Stimulated activated CD8-positive, alpha-beta memory T cell treated with anti-CD3 and anti-CD28 coated beads, Interleukin-15, amount 100 ng/mL, for 1 hour (primary cell): Measurements from ENCODE around the gene LAMC3.

Source experiments
- DNase-seq: peaks from one replicate; pipeline ENCODE4 v3.0.0-alpha.2; 2020; ENCODE audit warnings: low read depth

LAMC3 gene

DNA sequence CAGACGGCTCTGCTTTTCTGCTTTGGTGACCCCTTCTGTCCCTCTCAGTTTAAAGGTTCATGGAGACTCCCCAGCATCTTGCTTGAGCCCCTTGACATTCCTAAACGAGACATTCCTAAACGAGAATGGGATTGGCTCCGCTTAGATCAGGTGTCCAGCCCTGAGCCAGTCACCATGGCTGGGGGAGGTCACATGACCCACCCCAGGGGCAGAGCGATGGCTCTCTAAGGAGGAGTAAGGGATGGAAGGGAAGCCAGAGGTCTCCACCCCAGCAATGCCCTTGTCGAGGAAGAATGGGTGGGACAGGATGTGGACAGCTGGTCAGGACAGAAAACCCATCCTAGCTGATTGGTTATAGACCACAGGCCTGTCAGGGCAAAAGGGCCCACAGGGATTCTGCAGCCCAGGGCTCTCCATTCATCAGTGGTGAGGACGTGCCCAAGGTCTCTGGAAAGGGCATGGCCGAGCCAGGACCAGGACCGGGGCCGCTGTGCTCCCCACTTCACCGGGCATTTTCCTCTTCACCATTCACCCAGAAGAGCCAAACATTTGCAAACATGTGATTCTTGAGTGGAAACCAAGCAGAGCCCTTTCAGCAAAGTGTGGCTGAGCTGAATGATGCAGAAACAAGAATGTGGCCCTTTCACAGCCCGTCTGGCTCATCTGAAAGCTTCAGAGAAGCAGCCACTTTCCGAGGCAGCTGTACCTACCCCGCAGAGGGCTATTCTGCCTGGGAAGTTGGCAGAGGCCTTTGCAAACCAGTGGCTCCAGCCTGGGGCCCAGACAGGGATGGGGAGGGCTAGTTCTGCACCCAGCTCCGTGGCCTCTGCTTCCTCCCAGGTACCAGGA, 67.6 kb downstream of the LAMC3 start:
- DNase-seq, result no peak

DNA sequence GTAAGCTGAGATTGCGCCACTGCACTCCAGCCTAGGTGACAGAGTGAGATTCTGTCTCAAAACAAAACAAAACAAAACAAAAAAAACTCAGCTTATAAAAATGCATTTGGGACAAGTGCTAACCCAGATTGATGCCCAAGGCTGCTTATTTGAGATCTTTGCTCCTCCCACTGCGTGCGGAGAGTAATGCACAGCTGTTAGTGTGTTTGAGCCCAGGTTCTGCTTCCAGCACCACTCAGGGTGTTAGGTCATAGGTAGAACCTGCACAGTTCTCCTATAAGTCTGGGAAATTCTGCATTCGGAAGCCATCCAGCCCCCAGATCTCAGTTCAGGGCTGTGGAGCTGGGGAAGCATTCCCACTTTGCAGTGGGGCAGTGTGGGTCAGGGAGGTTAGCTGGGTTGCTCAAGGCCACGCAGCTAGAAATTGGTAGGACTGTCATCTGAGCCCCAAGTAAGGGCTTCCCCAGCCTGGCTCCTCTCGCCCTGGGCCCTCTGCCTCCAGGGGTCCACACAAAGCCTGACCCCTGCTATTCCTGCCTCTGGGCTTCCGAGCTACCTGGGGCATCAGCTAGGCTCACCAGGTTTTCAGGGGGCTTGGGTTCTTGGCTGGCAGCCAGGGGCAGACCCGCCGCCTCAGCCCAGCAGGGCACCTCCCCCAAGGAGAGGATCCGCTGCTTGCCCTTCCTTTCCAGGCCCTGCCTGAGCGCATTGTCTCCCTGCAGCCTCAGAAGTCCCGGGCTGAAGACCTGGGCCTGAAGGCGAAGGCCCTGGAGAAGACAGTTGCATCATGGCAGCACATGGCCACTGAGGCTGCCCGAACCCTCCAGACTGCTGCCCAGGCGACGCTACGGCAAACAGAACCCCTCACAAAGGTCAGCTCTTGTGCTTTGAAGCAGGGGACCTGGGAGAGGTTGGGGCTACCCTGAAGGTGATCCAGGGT, 69.7 kb downstream of the LAMC3 start:
- no peak for DNase-seq

DNA sequence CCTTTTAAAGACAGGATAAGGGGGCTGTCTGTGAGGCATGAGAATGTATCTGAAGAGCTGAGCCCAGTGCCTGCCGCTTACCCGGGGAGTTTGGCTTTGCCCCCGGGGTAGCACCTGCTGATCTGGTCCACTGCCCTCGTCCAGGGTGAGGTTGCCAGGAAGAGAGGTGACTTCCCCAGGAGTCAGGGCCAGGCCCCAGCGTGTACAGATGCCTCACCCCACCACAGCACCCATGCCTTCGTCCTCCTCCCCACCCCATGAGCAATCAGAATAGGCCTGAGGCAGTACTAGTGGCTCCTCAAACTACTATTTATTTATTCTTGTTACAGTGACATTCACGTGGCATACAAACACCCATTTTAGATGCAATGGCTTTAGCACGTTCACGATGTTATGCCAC, 71.6 kb downstream of the LAMC3 start:
- no peak for DNase-seq

DNA sequence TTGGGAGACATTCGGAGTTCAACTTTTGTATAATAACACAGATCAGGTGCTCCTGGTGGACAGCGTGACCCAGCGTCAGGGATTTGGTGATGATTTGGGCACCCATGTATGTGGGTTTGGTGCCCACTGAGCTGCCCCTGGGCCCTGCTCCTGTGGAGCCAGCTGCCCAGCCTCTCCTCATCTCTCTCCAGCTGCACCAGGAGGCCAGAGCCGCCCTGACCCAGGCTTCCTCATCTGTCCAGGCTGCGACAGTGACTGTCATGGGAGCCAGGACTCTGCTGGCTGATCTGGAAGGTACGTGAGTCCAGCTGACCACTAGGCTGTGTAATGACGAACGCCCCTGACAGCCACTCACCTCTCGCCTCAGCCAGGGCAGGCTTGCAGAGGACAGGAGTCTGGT, 72.9 kb downstream of the LAMC3 start:
- no peak for DNase-seq

DNA sequence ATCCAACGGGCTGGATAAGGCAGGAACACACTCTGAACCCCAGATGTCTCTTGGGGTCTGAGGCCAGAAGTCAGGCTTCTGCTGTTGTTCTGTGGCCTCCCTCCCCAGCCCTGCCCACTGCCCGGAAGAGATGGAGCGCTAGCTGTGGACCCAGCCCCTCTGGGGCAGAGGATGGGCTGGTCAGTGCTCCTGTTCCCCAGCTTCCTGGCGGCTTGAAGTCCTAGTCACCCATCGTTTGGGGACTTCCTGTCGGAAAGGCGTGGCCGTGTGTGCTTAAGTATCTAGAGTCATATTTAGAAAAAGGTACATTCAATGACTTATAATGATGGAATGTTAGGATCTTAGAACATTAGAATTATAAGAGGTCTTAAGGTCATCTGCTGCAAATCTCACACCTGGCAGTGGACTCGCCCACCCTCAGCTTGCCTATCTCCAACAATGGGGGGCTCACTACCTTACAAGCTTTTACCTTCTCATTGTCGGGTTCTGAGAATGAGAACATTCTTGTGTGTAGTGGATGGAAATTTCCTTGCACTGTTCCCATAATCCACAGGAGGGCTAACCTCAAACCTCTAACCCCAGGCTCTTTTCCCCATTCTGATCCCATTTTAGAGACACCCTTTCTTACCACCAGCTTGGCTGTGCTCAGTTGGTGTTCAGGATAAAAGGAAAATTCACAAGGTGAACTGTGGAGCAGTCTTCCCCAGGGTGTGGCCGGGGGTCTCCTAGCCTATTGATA, 74.0 kb downstream of the LAMC3 start:
- no peak for DNase-seq

DNA sequence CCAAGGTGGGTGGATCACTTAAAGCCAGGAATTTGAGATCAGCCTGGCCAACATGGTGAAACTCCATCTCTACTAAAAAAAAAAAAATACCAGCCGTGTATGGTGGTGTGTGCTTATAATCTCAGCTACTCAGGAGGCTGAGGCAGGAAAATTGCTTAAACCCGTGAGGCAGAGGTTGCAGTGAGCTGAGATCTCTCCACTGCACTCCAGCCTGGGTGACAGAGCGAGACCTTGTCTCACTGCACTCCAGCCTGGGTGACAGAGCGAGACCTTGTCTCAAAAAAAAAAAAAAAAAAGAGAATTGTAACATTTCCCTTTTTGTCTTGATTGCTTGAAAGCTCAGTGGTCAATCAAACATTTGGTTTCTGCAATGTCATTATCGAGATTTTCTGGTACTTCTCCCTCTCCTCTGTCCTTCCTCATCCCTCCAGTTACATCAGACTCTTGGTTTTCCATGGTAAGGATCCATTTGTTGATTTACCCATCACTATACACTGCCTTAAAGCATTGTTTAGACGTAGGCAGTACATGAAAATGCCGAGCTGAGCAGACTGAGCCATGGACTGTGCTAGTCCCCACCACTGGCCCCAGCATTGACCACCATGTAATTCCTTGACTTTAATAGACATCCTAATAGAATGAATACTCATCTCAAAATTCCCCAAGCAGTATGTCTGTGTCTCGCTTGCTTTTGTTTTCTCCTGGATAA, 75.8 kb downstream of the LAMC3 start:
- DNase-seq, result no peak

DNA sequence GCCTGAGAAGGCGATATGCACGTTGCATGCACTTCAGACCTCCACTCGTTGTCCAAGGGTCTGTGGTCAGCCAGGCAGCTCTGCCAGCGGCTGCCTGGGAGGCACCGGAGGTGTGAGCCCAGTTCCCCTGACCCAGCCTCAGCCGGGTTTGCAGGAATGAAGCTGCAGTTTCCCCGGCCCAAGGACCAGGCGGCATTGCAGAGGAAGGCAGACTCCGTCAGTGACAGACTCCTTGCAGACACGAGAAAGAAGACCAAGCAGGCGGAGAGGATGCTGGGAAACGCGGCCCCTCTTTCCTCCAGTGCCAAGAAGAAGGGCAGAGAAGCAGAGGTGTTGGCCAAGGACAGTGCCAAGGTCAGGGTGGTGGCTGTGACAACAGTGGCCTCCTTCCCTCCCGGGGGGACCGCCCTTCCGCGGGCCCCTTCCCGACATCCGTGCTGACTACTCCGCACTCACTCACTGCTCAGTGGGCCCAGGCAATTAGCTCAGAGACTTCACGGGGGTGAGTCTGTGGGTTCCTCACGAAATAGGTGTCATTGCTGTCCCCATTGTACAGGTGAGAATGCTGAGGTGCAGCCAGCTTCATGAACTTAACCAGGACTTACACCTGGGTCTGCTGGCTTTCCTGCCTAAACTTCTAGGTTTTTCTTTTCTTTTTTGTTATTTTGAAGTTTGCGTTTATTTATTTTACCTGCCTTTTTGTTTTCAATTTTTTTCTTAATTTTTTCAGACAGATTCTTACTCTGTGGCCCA, 76.6 kb downstream of the LAMC3 start:
- DNase-seq, result no peak

DNA sequence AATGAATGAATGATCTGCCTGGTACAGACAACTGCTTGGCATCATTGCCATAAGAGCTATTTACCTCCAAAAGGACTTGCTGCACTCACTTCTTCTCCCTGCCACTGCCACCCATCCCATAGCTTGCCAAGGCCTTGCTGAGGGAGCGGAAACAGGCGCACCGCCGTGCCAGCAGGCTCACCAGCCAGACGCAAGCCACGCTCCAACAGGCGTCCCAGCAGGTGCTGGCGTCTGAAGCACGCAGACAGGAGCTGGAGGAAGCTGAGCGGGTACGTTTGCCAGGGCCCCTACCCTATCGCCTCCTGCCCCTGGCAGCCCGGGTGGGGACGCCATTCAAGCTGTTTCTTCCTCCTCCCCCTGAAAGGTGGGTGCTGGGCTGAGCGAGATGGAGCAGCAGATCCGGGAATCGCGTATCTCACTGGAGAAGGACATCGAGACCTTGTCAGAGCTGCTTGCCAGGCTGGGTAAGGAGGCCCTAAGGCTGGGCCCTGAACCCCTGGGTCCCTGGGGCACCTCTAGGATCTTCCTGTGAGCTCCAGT, 78.5 kb downstream of the LAMC3 start:
- DNase-seq, result no peak

DNA sequence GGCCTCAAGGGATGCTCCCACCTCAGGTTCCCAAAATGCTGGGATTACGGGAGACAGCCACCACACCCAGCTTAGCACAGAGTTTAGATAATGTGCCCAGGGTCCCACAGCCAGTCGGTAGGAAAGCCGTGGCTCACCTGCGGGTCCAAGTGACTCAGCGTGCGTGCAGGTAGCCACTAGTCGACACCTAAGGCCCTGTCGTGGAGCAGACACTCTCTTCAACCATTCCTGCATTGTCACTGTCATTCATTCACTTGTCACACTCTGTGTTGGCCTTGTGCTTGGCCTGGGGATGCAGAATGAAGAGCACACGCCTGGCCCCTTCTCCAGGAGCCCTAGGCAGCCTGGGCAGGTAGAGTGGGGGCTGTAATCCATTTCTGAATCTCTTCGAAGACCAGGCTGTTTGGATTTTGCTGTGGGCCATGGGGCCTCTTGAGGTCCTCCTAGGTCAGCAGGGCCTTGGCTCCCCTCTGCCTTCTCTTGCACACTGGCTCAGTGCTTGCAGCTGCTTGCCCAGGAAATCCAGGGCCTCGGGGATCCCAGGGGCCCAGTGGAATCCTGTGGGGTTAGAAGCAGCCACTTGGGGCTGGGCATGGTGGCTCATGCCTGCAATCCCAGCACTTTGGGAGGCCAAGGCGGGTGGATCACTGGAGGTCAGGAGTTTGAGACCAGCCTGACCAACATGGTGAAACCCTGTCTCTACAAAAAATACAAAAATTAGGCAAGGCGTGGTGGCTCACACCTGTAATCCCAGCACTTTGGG, 81.2 kb downstream of the LAMC3 start:
- DNase-seq, result no peak

DNA sequence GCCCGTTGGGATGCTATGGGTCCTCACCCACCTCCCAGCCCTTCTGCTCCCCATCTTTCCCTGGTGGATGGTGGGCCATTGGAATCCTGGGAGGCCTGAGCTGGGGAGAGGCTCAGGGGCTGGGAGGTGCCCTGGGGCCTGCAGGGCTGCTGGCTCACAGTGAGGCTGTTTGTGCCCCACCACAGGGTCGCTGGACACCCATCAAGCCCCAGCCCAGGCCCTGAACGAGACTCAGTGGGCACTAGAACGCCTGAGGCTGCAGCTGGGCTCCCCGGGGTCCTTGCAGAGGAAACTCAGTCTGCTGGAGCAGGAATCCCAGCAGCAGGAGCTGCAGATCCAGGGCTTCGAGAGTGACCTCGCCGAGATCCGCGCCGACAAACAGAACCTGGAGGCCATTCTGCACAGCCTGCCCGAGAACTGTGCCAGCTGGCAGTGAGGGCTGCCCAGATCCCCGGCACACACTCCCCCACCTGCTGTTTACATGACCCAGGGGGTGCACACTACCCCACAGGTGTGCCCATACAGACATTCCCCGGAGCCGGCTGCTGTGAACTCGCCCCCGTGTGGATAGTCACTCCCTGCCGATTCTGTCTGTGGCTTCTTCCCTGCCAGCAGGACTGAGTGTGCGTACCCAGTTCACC, 82.5 kb downstream of the LAMC3 start:
- DNase-seq, result no peak

DNA sequence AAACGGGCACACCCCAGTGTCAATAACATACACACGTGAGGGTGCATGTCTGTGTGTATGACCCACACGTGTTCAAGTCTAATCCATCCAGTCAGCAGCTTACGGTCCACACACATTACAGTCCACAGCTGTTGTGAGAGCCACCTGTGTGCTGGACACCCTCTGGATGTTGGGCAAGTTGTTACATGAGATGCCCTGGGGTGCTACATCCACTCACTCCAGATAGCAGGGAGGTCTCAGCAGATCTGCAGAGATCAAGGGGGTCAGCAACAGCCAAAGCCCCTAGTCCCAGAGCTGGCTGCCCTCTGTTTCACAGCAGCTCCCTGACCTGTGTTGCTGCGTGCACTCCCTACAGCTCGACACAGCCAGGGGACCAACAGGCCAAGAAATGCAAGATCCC, 83.1 kb downstream of the LAMC3 start:
- DNase-seq, result no peak

DNA sequence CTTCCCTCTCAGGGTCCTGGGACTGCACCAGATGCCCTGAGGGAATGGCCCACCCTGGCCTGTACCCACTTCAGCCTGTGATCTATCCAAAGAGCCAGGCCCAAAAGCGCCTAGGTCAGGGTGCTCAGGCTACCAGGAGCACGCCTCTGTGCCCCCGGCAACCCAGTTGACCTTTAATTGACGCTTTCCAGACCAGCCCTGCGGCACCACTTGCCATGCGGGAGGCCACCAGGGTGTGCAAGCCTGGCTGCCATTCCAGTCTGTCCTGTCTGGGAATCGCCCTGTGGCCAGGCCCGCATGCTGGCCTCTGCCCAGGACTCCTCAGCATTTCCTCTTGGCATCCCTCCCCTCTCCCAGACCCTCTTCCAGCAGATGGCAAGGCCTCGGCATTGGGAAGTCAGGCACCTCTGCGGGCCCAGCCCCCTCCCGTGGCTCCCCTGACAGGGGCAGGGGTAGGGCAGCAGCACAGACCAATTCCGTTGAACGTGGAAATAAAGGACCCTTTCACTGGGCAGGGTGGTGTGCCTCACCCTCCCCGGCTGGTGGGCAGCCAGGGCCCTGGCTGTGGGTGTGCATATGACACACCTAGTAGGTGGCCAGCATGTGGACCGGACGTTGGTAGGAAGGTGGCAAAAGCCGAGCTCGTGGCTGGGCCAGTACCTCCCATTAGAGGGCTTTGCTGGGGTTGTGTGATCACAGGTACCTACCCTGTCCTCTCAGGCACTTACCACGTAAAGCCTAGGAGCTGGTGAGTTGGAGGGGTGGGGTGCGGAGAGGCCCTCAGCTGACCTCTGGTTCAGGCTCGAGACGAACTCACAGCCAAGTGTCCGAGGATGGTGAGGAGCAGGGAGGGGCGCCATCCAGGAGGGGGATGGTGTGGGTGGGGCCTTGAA, 83.8 kb downstream of the LAMC3 start:
- DNase-seq, result no peak

DNA sequence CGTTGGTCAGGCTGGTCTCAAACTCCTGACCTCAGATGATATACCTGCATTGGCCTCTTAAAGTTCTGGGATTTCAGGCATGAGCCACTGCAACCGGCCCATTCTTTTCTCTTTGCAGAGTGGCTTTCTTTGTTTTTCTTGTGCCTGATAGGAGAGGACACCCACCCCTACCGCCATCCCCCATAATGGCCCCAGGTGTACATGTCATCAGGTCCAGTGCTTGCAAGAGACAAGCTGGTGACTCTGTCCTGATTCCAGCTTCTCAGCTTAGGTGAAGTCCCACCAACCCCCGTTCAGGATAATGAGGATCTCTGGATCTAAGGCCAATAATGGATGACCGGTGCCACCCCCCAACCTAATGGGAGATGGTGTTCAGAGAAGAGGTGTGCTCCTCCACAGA, 85.0 kb downstream of the LAMC3 start:
- DNase-seq, result no peak

DNA sequence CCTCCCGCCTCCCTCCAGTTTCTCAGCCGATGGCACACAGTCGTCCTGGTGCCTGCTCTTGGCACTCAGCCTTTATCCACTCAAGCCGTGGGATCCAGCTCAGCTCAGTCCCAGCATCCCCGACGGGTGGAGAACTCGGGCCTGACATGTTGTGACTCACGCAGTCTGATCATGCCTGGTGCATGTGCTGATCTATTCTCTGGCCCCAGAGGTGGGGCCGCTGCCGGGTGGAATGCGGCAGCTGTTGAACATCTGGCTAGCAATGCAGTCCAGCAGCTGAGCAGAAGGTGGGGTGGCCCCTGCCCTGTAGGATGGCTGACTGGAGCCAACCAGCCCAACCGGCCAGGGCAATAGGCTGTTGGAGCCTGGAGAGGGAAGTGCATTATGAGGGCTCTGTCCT, 85.6 kb downstream of the LAMC3 start:
- DNase-seq, result no peak

DNA sequence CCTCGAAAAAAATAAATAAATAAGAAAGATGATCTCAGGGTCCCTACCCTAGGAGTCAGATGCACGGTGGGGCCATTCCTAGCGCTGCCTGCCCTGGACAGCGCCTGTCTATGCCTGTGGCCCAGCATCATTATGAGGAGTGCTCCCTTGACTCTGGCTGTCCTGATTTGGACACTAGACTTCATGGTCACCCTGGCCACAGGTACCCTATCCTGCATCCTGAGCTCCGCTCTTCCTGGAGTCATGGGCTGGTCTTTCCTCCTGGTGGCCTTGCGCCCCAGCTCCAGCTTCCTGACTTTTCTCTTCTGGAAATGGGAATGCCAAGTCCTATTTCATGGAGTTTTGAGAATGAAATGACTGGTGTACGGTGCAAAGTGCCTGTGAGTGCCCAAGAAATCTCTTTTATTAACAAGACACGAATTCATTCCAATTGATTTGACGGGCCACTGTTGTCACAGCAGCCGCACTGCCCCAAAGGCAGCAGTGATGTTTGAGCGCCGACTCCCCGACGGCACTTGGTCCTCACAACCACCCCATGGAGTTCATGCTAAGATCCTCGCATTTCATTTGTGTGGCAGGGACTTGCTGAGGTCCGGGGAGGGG, 86.8 kb downstream of the LAMC3 start:
- DNase-seq, result no peak

DNA sequence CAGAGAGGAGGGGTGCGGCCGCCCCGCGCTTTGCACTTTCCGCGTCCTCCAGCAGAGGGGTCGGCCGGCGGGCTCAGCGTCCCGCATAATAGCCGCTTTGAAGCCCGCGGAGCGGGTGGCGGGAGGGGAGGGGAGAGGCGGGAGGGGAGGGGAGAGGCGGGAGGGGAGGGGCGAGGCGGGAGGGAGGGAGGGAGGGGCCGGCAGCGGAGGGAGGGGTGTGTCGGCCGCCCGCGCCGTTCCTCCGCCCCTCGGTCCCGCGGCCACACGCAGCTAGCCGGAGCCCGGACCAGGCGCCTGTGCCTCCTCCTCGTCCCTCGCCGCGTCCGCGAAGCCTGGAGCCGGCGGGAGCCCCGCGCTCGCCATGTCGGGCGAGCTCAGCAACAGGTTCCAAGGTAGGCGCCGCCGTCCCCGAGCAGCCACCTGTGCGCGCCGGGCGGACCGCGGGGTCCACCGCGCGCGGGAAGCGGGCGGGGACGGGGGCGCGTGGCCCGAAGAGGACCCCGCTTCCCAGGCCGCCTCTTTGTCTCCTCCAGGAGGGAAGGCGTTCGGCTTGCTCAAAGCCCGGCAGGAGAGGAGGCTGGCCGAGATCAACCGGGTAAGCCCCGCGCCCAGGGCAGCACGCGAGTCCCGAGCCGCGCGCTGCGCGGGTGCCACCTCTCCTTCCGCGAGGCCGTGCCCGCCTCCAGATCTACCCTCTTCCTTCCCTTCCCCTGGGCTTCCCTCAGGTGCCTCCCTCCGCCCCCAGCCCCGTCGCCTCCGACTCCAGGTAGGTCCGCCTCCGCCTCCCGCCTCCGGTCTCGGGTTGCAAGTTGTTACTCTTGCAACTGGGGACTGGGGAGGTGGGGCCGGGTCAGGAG, 87.5 kb downstream of the LAMC3 start, which contains the start of gene AIF1L:
TSS of gene AIF1L (plus strand) at position 263 of the 857 bp plus-strand sequence. CDS start at position 362, 99 bp downstream.
- no peak for DNase-seq
